Measurements from ENCODE around the gene SCN7A.

GRCh38 chr2:166519391-166519962 is 25.4 kb upstream of the SCN7A start:
- no peak for TF ChIP-seq CTCF (conservative IDR thresholded peaks at IDR 0.05; ENCODE audit: low read length)
- no peak for TF ChIP-seq EZH2phosphoT487 (IDR thresholded peaks at IDR 0.05; ENCODE audit: borderline replicate concordance, low read depth, low read length)

All from OCI-LY7 (cell line).